DND-41 (cell line): Measurements from ENCODE around the gene GPR179.

Experiments used
- CTCF ChIP-seq: IDR thresholded peaks from 2 replicates; pipeline ENCODE4 v1.5.1; 2012; ENCODE audit warnings: borderline replicate concordance, low read length, moderate library complexity, mild to moderate bottlenecking; ENCODE audit not compliant: poor library complexity, severe bottlenecking; ENCODE audit errors: extremely low read depth
- EZH2 ChIP-seq: IDR thresholded peaks from 3 replicates; pipeline ENCODE4 v1.6.1; 2012; ENCODE audit warnings: borderline replicate concordance, low read depth, mild to moderate bottlenecking, moderate library complexity, low read length, inconsistent platforms; ENCODE audit not compliant: severe bottlenecking

DNA sequence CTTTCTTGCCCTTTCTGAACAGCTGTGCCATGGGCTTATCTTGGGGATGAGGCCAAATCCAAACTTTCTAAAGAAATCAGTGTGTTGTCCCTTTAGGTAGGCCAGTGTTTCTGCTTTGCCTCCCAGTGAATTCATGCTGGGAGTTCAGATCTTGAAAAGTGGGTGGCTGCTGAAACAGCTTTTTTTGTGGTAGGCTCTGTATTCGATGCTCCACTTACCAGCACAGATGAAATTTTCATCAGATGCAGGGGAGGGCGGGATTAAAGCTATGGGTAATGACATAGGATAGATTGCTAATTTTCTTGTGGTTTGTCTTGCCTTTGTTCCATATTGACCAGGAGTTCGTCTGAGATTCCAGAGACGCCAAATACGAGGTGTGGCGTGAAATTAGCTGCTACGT lies 10.7 kb upstream of the GPR179 start:
- no peak for TF ChIP-seq CTCF
- no peak for TF ChIP-seq EZH2
